Kidney (tissue), 14 donors: Measurements from ENCODE around the gene HNRNPF. TPM values are rescaled to one million over a fixed set of nuclear protein-coding genes. Genes with fewer than 3 reads are reported as not detected.
"Not testable (repeated sequence)": the region's sequence is repeated elsewhere in the genome, so short reads cannot be mapped to it uniquely, and the experiment has no call there.

Source experiments
- DNase-seq, 5 donors: peaks; one replicate each; pipeline ENCODE4 v3.0.0-alpha.2; 2013 to 2020
- FAIRE-seq: peaks from 2 replicates; lab custom pipeline; 2012; peaks lifted over from hg19 to GRCh38; lab: Jason Lieb, UNC
- H3K27ac ChIP-seq, 2 donors: one replicate each; pipeline ENCODE4 v1.7.0; 2013; ENCODE audit warnings: low read depth in 2 of 2, low read length in 2 of 2, inconsistent platforms in 1 of 2
- H3K27me3 ChIP-seq: one replicate; pipeline ENCODE4 v1.7.1; 2013; ENCODE audit warnings: low read length, inconsistent platforms; ENCODE audit not compliant: control insufficient read depth, insufficient read depth
- H3K36me3 ChIP-seq, 3 donors: one replicate each; pipeline versions ENCODE4 v1.7.0 to v1.7.1; 2013; ENCODE audit warnings: low read length in 3 of 3, control low read depth in 1 of 3, inconsistent platforms in 1 of 3; ENCODE audit not compliant: insufficient read depth in 3 of 3, control insufficient read depth in 2 of 3
- H3K4me1 ChIP-seq, 3 donors: one replicate each; pipeline versions ENCODE4 v1.7.0 to v1.7.1; 2013; ENCODE audit warnings: low read length in 3 of 3, inconsistent platforms in 1 of 3, low read depth in 1 of 3; ENCODE audit not compliant: control insufficient read depth in 2 of 3, insufficient read depth in 2 of 3
- H3K4me3 ChIP-seq, 3 donors: one replicate each; pipeline versions ENCODE4 v1.7.0 to v1.8.1; 2013; ENCODE audit warnings: low read length in 3 of 3, control low read depth in 1 of 3, inconsistent platforms in 1 of 3
- H3K9ac ChIP-seq, 3 donors: one replicate each; pipeline versions ENCODE4 v1.7.0 to v1.7.1; 2013; ENCODE audit warnings: low read length in 3 of 3, control low read depth in 1 of 3, inconsistent platforms in 1 of 3
- H3K9me3 ChIP-seq, 3 donors: one replicate each; pipeline versions ENCODE4 v1.7.0 to v1.7.1; 2013; ENCODE audit warnings: low read length in 3 of 3, control low read depth in 1 of 3, inconsistent platforms in 1 of 3; ENCODE audit not compliant: control insufficient read depth in 2 of 3, insufficient read depth in 1 of 3
- intact Hi-C: fragments of 100-400 bp; cut with DNase I; formaldehyde crosslinking; loops from one replicate; pipeline ENCODE4 v1.11.1; 2022
- polyA plus RNA-seq: library from polyadenylated mRNA; stranded (reverse); fragments of 350-450 nt; fragmentation: Illumina TruSeq; extraction: RNeasy Lipid Tissue Mini Kit (QIAGEN cat#74804); gene quantifications from one replicate; pipeline ENCODE4 v1.2.3, GENCODE V29; 2014; ENCODE audit warnings: low read depth, low replicate concordance; ENCODE audit not compliant: insufficient read depth
- total RNA-seq: library from RNA; stranded (reverse); fragmentation: NEBNext Ultra II Directional; extraction: Animal tissue kit (Norgen Biotek cat#: 25700); gene quantifications from one replicate; pipeline ENCODE4 v1.2.1, GENCODE V29; 2021
- TF ChIP-seq, protein P1 (sequence below): IDR thresholded peaks from 3 replicates; pipeline ENCODE4 v1.5.1; 2012; ENCODE audit warnings: mild to moderate bottlenecking, moderate library complexity, borderline replicate concordance; ENCODE audit not compliant: insufficient read depth; ENCODE audit errors: extremely low read depth
- donor health status: control.
- donor health status: control.
- donor health status: control.
- donor health status: control.
- donor health status: control.
- donor health status: DM: yes; HTN: yes; CAD: no.
- donor health status: Normal renal cell carcinoma (clear cell type).

The HNRNPF gene
- total and polyA plus RNA-seq, 2 donors from 2014 or later, result 74.0 to 190 TPM

DNA sequence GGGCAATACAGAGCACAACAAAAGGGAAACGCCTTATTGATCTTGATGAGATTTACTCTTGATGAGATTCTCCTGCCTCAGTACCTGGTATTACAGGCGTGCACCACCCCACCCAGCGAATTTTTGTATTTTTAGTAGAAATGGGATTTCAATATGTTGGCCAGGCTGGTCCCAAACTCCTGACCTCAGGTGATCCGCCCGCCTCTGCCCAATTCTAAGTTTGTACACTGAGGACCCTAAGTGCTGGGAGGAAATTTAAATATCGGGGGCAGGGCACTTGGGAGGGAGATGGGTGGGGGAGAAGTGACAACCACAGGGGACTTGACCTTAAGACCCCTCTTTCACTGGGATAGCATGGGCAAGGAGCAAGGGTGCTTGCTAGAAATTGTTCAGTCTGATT is 14.1 kb downstream of the HNRNPF start:
- Histone ChIP-seq H3K9ac (peak overlapping the region in 1 of 3 donors; percentile 36), H3K36me3 (peaks cover 4 to 36% (median 24%) of the 10 kb centered on the region in 3 donors), H3K4me3 (peak overlapping the region; percentile 60 to 86 (median 82)), H3K9me3 (no peaks in the 10 kb centered on the region), H3K27me3 (no peaks in the 10 kb centered on the region), H3K4me1 (peaks cover 0 to 29% (median 13%) of the 10 kb centered on the region in 3 donors), H3K27ac (no peak overlapping the region)
- intact Hi-C loops, result no loop called here
- DNase-seq (no peak), FAIRE-seq (no peak)
- TF ChIP-seq, protein P1, sequence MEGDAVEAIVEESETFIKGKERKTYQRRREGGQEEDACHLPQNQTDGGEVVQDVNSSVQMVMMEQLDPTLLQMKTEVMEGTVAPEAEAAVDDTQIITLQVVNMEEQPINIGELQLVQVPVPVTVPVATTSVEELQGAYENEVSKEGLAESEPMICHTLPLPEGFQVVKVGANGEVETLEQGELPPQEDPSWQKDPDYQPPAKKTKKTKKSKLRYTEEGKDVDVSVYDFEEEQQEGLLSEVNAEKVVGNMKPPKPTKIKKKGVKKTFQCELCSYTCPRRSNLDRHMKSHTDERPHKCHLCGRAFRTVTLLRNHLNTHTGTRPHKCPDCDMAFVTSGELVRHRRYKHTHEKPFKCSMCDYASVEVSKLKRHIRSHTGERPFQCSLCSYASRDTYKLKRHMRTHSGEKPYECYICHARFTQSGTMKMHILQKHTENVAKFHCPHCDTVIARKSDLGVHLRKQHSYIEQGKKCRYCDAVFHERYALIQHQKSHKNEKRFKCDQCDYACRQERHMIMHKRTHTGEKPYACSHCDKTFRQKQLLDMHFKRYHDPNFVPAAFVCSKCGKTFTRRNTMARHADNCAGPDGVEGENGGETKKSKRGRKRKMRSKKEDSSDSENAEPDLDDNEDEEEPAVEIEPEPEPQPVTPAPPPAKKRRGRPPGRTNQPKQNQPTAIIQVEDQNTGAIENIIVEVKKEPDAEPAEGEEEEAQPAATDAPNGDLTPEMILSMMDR, result no peak

DNA sequence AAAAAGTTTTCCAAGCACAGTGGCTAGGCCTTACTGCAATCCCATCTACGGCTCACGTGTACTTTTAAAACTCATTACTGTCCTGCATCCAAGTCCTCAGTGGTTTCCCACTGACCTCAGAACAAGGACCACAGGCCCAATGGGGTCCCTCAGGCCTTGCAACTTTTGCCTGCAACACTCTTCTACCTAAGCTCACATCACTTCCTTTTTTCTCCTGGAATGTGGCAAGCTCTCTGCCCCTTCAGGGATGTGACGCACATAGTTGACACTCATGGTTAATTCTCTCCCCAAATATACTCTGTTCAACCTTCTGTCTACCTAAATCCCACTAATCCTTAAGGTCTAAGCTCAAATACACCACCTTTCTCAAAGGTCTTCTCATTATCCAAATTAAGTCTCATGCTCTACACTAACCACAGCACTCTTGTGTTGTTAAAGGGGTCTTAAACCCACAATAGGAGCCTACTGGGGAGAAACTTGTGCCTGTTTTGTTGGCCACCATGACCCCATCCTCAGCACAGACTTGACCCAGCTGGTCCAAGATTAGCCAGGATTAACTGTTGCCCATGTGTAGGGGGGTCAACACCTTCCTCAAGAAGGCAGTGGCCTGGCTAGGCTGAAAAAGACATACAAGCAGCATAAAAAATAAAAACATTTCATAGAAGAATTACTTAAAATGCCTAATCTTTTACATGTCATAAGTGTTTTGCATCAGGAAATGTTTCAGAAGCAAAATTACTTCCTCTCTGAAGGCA is 15.2 kb downstream of the HNRNPF start:
- DNase-seq (no peak), FAIRE-seq (no peak)
- intact Hi-C loops, result no loop called here
- no peaks in the 10 kb centered on the region for H3K27me3 ChIP-seq
- peak overlapping the region in 1 of 2 donors; percentile 1 for H3K27ac ChIP-seq
- TF ChIP-seq, protein P1, result no peak
- H3K36me3 ChIP-seq, result peaks cover 4 to 45% (median 28%) of the 10 kb centered on the region in 3 donors
- no peak overlapping the region for H3K9ac ChIP-seq
- H3K4me3 ChIP-seq, result no peak overlapping the region
- H3K4me1 ChIP-seq, result peaks cover 0 to 23% (median 8%) of the 10 kb centered on the region in 3 donors
- H3K9me3 ChIP-seq, result no peaks in the 10 kb centered on the region

DNA sequence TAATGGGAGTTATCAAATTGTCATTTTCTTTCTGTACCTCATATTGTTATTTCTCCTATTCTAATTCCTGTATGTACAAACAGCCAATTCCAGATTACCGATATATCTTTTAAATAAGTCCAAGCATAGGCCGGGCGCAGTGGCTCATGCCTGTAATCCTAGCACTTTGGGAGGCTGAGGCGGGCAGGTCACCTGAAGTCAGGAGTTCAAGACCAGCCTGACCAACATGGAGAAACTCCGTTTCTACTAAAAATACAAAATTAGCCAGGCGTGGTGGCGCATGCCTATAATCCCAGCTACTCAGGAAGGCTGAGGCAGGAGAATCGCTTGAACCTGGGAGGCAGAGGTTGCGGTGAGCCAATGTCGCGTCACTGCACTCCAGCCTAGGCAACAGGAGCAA is 15.8 kb downstream of the HNRNPF start:
- H3K9ac ChIP-seq, H3K4me3 ChIP-seq, H3K9me3 ChIP-seq, intact Hi-C loops, DNase-seq, H3K27ac ChIP-seq, H3K27me3 ChIP-seq, FAIRE-seq: not testable (repeated sequence)
- Histone ChIP-seq H3K36me3 (peaks cover 4 to 49% (median 34%) of the 10 kb centered on the region in 3 donors), H3K4me1 (peaks cover 0 to 20% (median 5%) of the 10 kb centered on the region in 3 donors)

DNA sequence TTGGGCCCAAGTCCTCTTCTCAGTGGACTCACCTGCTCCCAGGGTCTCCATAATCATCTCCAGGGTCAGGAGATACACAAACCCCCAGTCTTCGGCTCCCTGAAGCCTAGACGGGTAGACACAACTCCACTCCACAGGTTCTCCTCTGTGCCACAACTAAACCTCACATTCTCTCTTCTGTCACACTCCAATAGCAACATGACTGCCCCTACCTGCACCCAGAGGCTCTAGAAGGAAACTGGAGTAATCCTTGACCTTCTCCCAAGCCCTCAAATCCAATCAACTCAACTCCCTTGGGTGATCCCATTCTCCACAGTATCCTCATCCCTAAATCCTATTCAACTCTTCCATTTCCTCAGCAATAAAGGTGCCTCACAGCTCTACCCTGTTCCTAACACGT is 16.2 kb downstream of the HNRNPF start:
- DNase-seq, result peak in 1 of 5 donors; percentile 6
- FAIRE-seq, result no peak
- Histone ChIP-seq H3K27ac (no peak overlapping the region), H3K36me3 (peaks cover 4 to 54% (median 38%) of the 10 kb centered on the region in 3 donors), H3K9me3 (no peaks in the 10 kb centered on the region), H3K4me3 (no peak overlapping the region), H3K27me3 (no peaks in the 10 kb centered on the region), H3K9ac (no peak overlapping the region), H3K4me1 (peaks cover 0 to 16% (median 5%) of the 10 kb centered on the region in 3 donors)
- TF ChIP-seq, protein P1, result no peak
- intact Hi-C loops, result no loop called here
